AG10803 (cell line): Measurements from ENCODE around the gene PCDHB7.
"Not testable (repeated sequence)": the region's sequence is repeated elsewhere in the genome, so short reads cannot be mapped to it uniquely, and the experiment has no call there.

Source experiments
- DNase-seq: peaks from one replicate; pipeline ENCODE4 v3.0.0; 2010; ENCODE audit warnings: low read depth
- H3K4me3 ChIP-seq: 2 replicates; pipeline ENCODE4 v1.5.1; 2011; ENCODE audit warnings: mild to moderate bottlenecking, low read length, control low read depth
- CTCF ChIP-seq: conservative IDR thresholded peaks from 2 replicates; pipeline ENCODE4 v1.5.1; 2011; ENCODE audit warnings: mild to moderate bottlenecking, low read length, control low read depth, inconsistent platforms

The PCDHB7 gene

DNA sequence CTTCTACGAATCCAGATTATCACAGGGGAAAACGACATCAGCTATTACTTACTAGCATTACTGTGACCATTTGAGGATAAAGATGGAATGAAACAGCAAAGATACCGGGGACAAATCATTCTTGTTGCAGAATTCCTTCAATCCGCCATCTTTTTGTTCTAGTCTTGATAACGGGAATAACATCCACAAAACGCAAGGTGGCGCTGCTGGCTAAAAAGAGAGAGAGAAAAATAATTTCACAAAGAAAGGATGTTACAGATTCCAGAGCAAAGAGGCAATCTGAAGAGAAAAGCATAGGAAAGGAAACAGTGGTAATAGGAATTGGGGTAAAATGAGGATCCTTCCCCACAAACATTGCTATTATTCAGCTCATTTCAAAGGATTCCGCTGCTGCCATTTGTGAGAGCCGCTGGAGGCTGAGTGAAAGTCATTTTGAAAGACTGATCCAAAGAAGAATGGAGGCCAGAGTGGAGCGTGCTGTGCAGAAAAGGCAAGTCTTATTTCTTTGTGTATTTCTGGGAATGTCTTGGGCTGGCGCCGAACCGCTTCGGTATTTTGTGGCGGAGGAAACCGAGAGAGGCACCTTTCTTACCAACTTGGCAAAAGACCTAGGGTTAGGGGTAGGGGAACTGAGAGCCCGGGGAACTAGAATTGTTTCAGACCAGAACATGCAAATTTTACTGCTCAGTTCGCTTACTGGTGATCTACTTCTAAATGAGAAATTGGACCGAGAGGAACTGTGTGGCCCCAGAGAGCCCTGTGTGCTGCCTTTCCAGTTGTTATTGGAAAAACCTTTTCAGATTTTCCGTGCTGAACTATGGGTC is at the start of gene PCDHB7:
Gene PCDHB7, plus strand, starts transcription at position 264 of the 824 bp plus-strand sequence. Its CDS starts 192 bp downstream, at position 456.
- H3K4me3 ChIP-seq: peak within 1 kb of the TSS; percentile 20
- TF ChIP-seq CTCF: peak; percentile 56
- peak; percentile 33 for DNase-seq

GRCh38 chr5:141123396-141124135 is 48.9 kb upstream of the PCDHB7 start:
- not testable (repeated sequence) for H3K4me3 ChIP-seq, DNase-seq

DNA sequence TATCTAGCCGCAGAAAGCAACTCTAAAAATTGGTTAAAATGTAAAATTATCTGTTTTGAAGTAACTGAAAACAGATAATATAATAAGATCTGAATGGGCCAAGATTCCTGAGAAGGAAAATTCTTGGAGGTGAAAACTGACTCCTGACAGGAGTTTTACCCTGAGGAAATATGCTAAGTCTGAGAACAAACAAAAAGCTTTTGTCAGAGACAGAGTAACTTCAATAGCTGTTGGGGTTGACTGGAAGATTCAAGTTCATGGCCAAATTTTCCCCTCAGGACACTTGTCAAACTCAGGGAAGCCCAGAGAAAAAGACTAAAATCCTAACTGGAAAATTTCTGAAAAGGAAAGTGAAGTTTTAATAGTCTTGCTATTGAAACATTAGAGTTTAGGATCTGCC is 45.1 kb upstream of the PCDHB7 start:
- H3K4me3 ChIP-seq: no peak overlapping the region
- DNase-seq: no peak
- no peak for TF ChIP-seq CTCF

- peak; percentile 5 for DNase-seq
- TF ChIP-seq CTCF: peak; percentile 49
- H3K4me3 ChIP-seq: peak within 1 kb of the TSS; percentile 52
Measured at GRCh38 chr5:141135030-141135717, 37.3 kb upstream of the PCDHB7 start, which contains the start of gene PCDHB5. Gene PCDHB5 (plus strand): TSS chr5:141135206. CDS start chr5:141135435, 229 bp downstream.

- TF ChIP-seq CTCF: no peak
Measured at GRCh38 chr5:141135718-141136266, 36.7 kb upstream of the PCDHB7 start.

DNA sequence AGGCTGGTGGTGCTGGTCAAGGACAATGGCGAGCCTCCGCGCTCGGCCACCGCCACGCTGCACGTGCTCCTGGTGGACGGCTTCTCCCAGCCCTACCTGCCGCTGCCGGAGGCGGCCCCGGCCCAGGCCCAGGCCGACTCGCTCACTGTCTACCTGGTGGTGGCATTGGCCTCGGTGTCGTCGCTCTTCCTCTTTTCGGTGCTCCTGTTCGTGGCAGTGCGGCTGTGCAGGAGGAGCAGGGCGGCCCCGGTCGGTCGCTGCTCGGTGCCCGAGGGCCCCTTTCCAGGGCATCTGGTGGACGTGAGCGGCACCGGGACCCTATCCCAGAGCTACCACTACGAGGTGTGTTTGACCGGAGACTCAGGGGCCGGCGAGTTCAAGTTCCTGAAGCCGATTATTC is 35.1 kb upstream of the PCDHB7 start:
- DNase-seq, H3K4me3 ChIP-seq: not testable (repeated sequence)

More at GRCh38 chr5:141135718-141136266, 36.7 kb upstream of the PCDHB7 start:
- H3K4me3 ChIP-seq: peak overlapping the region; percentile 52
- DNase-seq: no peak

DNA sequence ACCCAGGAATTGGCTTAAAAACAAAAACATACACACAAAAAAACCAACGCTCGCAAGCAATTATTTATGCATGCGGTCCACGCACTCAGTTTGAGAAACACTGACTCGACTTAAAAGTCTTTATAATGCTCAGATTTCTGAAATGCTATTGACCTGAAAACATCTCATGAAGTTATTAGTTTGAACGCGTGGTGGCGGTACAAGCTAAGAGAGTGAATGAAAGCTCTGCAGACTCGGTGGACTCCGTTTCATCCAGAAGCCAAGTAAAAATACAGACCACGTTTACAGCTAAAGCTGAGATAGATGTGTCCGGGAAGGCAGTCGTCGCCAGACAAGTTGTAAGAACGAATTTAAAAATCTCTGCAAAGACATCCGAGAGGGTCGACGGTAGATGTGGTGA is 22.6 kb upstream of the PCDHB7 start, which contains the start of gene PCDHB6:
Gene PCDHB6, plus strand, starts transcription at position 246 of the 400 bp plus-strand sequence. CDS start 201 bp downstream, outside the sequence.
- peak within 1 kb of the TSS; percentile 35 for H3K4me3 ChIP-seq
- peak; percentile 47 for TF ChIP-seq CTCF
- peak; percentile 18 for DNase-seq
